Stimulated activated CD4-positive, alpha-beta T cell treated with anti-CD3 and anti-CD28 coated beads, Interleukin-1b, Interleukin-23, amount 100 ng/mL, for 24 hours (primary cell): ENCODE measurements around the gene SPRED2.
A peak's percentile ranks its signal among the peaks of the same experiment; 100 is the strongest.

Experiments
- DNase-seq, 4 experiments: peaks; one replicate each; pipeline ENCODE4 v3.0.0-alpha.2; 2020; ENCODE audit warnings: low read depth in 4 of 4, low spot score in 1 of 4

The SPRED2 gene

GRCh38 chr2:65432227-65433190, at the start of gene SPRED2:
Gene SPRED2 (minus strand): TSS chr2:65432599. CDS start chr2:65431987, 612 bp downstream.
- peak in 3 of 4 experiments; percentile 32 to 63 (median 37) for DNase-seq

DNA sequence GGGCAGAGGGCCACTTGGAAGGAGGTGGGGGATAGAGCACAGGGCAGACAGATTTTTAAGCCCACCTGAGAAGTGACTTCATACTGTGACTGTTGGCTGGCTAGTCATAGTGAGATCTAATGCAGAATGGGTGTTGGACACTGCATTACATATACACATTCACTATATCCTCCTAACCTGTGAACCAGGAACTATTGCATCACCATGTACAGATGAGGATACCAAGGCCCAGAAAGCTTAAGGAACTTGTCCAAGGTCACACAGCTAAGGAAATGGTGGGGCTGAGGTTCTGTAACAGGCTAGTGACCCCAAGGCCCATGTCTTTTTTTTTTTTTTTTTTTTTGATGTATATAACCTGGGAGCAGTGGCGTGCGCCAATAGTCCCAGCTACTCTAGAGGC, 49.6 kb upstream of the SPRED2 start:
- no peak for DNase-seq

GRCh38 chr2:65479524-65479923, 47.1 kb upstream of the SPRED2 start:
- DNase-seq: no peak

DNA sequence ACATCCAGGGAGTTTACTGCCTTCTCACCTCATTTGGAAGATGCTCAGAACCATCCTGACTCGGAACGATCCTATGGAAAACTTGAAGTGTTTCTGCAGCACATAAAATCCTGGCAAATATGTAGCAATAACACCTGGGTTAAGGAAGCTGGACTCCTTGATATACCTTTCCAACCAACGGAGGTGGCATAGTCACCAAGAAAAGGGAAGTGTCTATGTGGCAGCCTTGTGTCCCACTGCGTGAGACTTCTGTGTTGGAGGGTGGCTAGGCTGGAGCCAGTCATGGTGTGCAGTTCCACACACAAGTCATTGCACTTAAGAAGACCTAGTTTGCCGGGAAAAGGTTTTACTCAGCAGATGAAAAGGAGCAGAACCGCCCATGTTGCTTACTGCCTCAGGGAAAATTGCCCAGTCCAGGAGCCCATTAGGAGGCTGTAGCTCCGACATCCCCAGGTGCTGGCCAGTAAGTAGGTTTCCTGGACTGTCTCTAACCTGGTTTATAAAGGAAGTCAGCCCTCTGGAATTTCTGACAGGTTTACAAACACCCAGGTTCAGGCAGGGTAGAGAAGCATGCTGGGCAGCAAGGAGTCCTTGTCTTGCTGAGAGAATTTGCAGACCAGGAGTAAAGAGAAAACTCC, 46.2 kb upstream of the SPRED2 start:
- DNase-seq: no peak

DNA sequence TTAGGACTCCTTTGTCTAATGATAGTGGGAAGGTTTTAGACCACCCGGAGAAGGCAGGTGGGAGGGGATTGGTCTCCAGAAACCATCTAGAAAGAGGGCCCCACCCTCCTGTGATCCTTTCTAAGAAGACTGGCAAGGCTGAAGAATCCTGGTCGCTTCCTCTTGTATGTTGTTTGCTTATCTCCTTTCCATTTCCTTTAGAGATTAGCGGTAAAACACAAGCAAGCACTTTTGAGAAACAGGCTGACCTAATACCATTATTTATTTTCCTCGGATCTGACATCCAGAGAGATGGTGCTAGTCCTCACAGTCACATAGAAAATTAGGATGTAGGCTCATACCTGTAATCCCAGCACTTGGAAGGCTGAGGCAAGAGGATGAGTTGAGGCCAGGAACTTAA, 45.2 kb upstream of the SPRED2 start:
- no peak for DNase-seq

DNA sequence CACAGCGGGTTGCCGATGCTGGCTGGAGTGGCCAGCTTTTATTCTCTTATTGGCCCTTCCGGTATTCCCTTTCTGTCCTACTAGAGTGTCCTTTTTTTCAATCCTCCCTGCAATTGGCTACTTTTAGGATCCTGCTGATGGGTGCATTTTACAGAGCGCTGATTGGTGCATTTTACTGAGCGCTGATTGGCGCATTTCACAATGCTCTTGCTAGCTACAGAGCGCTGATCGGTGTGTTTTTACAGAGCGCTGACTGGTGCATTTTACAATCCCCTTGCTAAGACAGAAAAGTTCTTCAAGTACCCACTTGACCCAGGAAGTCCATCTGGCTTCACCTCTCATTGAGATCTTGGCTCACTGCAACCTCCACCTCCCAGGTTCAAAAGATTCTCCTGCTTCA, 44.4 kb upstream of the SPRED2 start:
- DNase-seq: no peak

DNA sequence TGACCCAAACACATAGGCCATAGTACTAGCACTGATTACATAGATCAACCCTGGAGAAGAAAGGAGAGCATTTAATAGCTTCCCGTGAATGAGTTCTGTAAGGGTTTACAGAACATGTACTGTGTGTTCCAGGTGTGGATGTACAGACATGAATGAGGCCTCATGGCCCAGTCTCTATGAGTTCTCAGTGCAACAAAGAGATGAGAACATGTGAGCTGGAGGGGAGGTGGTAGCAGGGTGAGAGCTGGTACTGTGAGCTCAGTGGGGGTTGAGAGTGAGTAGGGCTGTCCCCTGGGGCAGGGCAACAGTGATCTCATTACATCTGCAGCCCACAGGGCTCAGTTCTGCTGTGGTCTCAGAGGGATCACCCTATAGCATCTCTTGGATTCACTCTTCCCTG, 42.6 kb upstream of the SPRED2 start:
- DNase-seq: no peak

DNA sequence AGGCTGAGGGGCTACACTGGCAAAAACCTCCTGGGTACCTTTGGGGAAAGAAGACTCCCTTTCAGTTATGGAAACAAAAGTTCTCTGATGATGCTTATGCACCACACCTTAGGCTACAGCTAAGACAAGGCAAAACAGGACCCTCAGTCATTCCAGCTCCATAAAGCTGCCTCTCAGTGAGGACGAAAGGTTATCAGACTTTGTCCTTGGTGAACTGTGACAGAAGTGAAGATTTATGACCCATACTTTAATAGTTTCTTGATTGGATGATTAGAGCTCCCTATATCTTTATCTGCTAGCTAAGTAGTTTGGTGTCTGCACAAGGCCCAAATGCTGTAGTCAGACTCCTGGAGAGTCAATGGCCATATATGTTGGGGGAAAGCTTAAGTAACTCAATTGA, 40.6 kb upstream of the SPRED2 start:
- DNase-seq: no peak

- DNase-seq: no peak
Observed at GRCh38 chr2:65471409-65471808, 39.0 kb upstream of the SPRED2 start.

DNA sequence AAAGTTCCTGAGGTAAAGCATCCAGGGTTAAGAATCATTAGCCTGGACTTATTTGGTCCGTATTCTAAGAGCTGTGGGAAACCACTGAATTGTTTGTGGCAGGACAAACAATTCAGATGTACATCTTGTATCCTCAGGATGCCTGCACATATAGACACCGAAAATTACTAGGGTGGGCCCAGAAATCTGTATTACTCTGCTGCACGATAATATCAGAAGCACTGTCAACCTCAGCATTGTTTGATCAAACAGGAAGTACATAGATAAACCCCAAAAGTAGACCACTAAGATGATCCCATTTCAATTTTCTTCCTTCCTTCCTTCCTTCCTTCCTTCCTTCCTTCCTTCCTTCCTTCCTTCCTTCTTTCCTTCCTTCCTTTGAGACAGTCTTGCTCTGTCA, 34.2 kb upstream of the SPRED2 start:
- no peak for DNase-seq

DNA sequence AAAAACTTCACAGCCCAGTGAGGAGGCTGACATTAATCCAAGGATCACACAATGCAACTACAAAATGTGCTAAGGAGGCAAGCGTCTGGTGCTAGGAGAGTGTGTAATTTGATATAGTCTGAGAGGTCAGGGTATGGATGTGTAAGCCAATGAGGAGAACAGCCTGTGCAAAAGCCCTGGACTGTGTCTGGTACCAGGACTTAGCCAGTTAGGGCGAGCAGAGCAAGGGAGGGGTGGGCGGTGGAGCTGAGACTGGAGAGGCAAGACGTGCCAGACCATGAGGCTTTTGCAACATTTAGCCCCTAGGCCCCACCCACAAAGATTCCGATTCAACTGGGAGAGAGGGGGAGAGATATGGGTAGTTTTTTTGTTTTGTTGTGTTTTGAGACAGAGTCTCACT, 33.5 kb upstream of the SPRED2 start:
- no peak for DNase-seq

DNA sequence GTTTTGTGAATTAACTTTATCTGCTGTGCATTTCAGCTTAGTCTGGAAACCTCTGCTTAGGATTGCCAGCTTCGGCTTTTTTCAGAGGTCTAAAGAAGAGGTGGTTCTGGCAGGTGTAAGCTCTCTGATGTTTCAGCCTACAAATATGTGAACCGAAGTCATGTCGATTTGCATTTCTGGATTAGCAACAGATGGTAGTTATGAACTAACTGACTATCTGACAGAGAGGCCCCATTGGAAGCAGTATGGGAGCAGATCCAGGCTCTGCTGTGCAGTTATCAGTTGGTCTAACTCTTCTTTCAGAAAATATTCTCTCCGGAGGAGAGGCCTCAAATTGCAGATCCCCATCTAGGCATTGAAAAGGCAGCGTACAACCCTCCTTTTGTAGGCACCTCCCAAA, 32.7 kb upstream of the SPRED2 start:
- no peak for DNase-seq

GRCh38 chr2:65464604-65465003, 32.2 kb upstream of the SPRED2 start:
- no peak for DNase-seq

DNA sequence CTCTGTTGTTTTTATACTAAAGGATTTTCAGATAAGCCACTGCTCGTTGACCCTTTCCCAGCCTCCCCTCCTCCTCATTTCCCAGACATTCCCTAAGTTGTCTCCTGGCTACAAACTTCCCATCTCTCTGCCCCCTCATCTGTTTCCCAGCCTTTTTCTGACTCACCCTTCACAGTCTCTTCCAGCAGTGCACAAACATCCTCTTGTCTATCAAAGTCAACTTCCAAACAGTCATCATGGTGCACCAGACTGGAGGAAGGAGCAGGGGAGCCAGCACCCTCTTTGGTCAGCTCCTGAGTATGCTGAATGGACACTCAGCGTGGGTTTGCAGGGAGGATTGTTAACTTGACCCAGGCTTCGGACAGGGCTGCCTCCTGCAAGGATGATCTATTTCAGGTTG, 26.6 kb upstream of the SPRED2 start:
- DNase-seq: no peak

DNA sequence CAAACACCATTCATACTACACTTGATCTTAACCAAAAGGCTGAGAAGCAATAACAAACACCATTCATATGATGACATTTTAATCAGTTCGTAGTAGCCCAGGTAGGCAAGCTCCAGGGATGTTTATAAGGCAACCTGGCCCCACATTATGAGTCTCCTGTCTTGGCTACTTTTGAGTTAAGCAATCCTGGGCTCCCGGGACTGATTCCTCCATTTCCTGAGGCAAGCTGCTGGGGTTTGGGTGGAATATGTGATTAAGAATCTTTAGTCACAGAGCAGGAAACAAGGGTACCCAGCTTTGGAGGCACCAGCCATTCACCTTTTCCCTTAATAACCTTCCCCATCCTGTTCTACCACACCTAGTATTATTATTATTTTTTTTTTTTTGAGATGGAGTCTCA, 24.5 kb upstream of the SPRED2 start:
- DNase-seq: no peak

DNA sequence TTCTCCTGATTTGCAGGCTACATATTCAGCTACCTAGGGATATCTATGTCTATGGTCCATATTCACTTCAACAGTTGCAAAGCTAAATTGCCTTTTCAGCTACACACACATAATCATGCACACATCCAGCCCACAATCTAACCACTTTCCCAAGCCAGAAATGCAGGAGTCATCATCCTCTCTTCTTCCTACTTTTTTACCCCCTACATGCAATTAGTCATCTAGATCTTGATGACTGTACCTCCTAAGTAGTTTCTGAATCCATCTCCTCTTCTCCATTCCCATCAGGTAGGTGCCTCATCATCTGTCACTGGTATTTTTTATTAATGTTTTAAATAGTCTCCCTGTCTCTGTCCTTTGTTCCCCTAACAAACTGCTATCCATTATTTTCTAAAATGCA, 23.7 kb upstream of the SPRED2 start:
- no peak for DNase-seq

DNA sequence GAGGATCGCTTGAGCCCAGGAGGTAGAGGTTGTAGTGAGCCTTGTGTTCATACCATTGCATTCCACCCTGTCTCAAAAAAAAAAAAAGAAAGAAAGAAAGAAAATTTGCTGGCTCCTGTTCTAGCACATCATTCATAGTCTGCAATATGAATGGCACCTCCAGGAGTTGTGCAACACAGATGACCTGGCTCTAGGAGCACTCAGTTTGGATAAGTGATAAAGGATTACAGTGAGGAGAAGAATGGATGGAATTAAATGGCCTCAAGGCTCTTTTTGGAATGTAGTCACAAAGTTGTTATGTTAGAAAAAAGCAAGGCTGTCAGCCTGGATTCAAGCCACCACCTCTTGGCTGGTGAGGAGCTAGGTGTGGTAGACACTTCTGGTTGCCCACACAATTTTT, 21.5 kb upstream of the SPRED2 start:
- no peak for DNase-seq

- DNase-seq: no peak
Observed at GRCh38 chr2:65452150-65452895, 19.9 kb upstream of the SPRED2 start.

DNA sequence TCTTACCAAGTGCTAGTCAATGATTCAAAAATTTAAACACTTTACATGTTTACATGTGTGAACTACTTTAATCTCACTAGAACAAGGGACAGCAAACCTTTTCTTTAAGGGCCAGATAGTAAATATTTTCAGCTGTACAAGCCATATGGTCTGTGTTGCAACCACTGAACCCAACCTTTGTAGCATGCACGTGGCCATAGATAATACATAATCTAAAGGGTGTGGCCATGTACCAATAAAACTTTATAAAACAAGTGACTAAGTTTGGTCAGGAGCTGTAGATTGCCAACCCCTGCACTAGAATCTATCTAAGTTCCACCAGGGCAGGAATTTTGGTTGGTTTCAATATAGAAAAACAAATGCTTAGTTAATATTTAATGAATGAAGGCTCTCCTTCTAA, 18.4 kb upstream of the SPRED2 start:
- DNase-seq: no peak

GRCh38 chr2:65450393-65450792, 18.0 kb upstream of the SPRED2 start:
- DNase-seq: no peak

DNA sequence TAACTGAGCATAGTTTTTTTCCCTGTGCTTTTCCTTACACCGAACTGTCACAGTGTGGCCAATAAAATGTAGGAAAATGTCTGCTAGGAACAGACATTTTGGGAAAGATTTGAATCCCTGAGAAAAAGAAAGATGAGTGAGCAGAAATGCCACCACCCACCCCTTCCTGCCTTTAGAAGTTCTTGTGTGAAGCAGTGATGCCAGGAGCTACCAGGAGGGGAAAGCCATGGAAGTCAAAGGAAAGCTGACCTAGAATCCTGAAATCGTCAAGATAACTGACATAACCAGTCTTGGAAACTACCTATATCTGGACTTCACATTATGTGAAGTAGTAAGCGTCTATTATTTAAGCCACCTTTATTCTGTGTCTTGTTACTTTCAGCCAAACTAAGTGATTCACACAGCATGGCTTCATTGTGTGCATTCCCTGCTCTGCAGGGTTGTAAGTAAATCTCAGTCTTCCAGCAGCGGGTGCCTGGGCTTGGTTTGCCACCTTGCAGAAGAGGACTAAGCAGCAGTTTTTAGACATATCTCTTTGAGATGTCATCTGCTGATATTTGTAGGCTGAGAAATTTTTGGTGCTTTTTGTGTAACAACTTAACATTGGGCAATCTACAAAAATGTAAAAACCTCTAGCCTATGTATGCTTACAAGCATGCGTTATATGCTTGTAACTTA, 11.2 kb upstream of the SPRED2 start:
- DNase-seq: no peak
